GM10248 (cell line): ENCODE data around the gene CCL14.

Experiments used
- CTCF ChIA-PET: fragments of 300-600 bp; sonication (Branson Sonifier 250); formaldehyde crosslinking; extraction: SDS; loops from one replicate; lab custom pipeline; 2021; ENCODE audit warnings: antibody characterized with exemption; lab: Yijun Ruan, JAX
- POLR2A ChIA-PET: fragments of 350-650 bp; sonication (Branson Sonifier 250); formaldehyde crosslinking; extraction: SDS; loops from one replicate; lab custom pipeline; 2020; ENCODE audit warnings: antibody characterized with exemption; lab: Yijun Ruan, JAX
- DNase-seq: peaks from one replicate; pipeline ENCODE4 v3.0.0; 2012; ENCODE audit errors: extremely low spot score
- CTCF ChIP-seq: IDR thresholded peaks from 2 replicates; pipeline ENCODE4 v1.5.1; 2012; ENCODE audit warnings: mild to moderate bottlenecking, low read depth; ENCODE audit errors: extremely low read depth, missing control alignments, control extremely low read depth

CCL14 gene

GRCh38 chr17:35953720-35954119, 32.8 kb downstream of the CCL14 start:
- POLR2A ChIA-PET: no interaction called here
- no peak for DNase-seq
- CTCF ChIA-PET: no interaction called here
- TF ChIP-seq CTCF: no peak

DNA sequence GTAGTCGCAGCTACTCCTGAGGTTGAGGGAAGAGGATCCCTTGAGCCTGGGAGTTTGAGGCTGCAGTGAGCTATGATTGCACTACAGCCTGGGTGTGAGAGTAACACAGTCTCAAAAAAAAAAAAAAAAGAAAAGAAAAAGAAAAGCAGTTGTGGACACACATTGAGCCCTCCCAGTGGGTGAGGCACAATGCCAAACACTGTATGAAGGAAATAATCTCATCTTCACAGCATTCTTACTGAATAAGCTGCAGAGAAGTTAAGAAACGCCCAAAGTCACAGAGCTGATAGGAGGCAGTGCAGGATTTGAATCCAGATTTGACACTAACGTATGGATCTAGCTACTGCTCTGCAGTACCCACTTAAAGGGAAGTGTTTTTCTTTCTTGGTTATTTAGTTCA, 37.1 kb downstream of the CCL14 start:
- no peak for DNase-seq
- ChIA-PET CTCF (interaction anchor here (0.8 to 2.5 kb wide), 4 partner anchors 10 to 199 kb away, joined by 3 to 11 read pairs (median 8); no protein-coding TSS in a partner anchor), POLR2A (no interaction called here)
- TF ChIP-seq CTCF: no peak

GRCh38 chr17:35948092-35948491, 38.4 kb downstream of the CCL14 start:
- TF ChIP-seq CTCF: no peak
- ChIA-PET CTCF (interaction anchor here (1.0 to 2.5 kb wide), 7 partner anchors 11 to 201 kb away, joined by 3 to 11 read pairs (median 6); partner anchors contain the start of gene RDM1), POLR2A (no interaction called here)
- DNase-seq: no peak

GRCh38 chr17:35947156-35947585, 39.4 kb downstream of the CCL14 start:
- CTCF ChIA-PET: interaction anchor here (0.7 to 2.5 kb wide), 10 partner anchors 10 to 202 kb away, joined by 3 to 11 read pairs (median 4); partner anchors contain the start of gene RDM1
- POLR2A ChIA-PET: no interaction called here
- peak; percentile 60 for DNase-seq
- TF ChIP-seq CTCF: peak; percentile 90

GRCh38 chr17:35944151-35944550, 42.4 kb downstream of the CCL14 start:
- ChIA-PET POLR2A (no interaction called here), CTCF (interaction anchor here (1.4 kb wide), 1 partner anchor 94 kb away, joined by 3 read pairs; no protein-coding TSS in a partner anchor)
- no peak for DNase-seq
- TF ChIP-seq CTCF: no peak

DNA sequence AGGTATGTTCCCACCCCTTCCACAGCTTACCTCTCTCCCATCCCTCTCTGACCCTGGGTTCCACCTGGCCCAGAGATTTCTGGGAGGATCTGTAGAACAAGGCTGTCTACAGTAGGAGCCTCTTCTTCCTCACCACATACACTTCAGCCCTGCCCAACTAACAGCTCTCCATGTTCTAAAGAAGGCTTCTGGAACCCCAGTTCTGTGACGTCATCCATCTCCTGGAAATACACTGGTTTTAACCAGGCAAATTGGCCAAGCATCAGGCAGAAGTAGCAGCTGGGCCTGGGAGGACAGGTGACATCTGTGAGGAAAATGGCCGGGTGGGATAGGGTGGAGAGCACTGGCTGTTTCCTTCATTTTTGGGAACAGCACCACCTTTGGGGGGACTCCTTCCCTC, 43.0 kb downstream of the CCL14 start, which contains the start of gene LYZL6:
LYZL6 (minus strand) TSS at position 177 of the 400 bp plus-strand sequence. CDS start 4,357 bp downstream, outside the sequence.
- no peak for TF ChIP-seq CTCF
- ChIA-PET POLR2A (no interaction called here), CTCF (interaction anchor here (1.4 kb wide), 1 partner anchor 94 kb away, joined by 3 read pairs; no protein-coding TSS in a partner anchor)
- DNase-seq: no peak
